Measurements from ENCODE around the gene MYF5. TPM values are rescaled to one million over a fixed set of nuclear protein-coding genes. Genes with fewer than 3 reads are reported as not detected.
"Not testable (repeated sequence)": the region's sequence is repeated elsewhere in the genome, so short reads cannot be mapped to it uniquely, and the experiment has no call there.

The MYF5 gene
- total RNA-seq, result not detected
- long read RNA-seq, result 0 reads

DNA sequence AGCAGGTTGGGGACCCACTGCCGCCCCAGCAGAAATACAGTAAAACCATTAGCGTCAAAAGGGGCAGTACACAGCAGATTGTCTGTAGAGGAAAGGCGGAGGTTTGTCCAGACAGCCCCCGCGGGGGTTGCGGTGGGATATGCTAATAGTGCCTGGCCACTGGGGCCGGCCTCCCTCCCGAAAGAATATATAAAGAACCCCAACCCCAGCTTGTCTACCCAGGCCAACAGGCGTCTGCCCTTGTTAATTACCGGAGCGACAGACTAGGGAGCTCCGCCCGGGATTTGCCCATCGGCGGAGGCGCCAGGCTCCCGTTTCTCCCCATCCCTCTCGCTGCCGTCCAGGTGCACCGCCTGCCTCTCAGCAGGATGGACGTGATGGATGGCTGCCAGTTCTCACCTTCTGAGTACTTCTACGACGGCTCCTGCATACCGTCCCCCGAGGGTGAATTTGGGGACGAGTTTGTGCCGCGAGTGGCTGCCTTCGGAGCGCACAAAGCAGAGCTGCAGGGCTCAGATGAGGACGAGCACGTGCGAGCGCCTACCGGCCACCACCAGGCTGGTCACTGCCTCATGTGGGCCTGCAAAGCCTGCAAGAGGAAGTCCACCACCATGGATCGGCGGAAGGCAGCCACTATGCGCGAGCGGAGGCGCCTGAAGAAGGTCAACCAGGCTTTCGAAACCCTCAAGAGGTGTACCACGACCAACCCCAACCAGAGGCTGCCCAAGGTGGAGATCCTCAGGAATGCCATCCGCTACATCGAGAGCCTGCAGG, at the start of gene MYF5:
TSS of gene MYF5 (plus strand) at position 217 of the 774 bp plus-strand sequence. CDS start at position 369, 152 bp downstream.
- DNase-seq, result no peak
- intact Hi-C loops (cut with DNase I, micrococcal nuclease), result no loop called here
- ATAC-seq, result no peak

DNA sequence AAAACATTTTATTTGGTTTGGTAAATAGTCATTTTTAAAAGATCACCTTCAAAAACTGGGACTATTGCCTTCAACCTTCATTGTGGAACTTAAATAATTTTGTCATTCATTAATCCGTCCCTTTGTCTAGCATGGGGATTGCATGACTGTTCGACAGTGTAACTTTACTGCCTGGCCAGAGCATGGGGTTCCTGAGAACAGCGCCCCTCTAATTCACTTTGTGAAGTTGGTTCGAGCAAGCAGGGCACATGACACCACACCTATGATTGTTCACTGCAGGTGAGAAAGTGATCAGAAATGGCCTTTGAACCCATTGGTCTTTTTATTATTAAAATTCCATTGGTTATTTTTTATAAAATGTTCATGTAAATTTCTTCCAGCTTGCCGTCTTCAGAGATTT, 46.5 kb upstream of the MYF5 start:
- ATAC-seq (no peak), DNase-seq (no peak)
- intact Hi-C loops (cut with DNase I, micrococcal nuclease), result no loop called here

GRCh38 chr12:80676042-80676636, 40.6 kb upstream of the MYF5 start:
- DNase-seq; ATAC-seq; intact Hi-C loops (cut with DNase I, micrococcal nuclease): not testable (repeated sequence)

DNA sequence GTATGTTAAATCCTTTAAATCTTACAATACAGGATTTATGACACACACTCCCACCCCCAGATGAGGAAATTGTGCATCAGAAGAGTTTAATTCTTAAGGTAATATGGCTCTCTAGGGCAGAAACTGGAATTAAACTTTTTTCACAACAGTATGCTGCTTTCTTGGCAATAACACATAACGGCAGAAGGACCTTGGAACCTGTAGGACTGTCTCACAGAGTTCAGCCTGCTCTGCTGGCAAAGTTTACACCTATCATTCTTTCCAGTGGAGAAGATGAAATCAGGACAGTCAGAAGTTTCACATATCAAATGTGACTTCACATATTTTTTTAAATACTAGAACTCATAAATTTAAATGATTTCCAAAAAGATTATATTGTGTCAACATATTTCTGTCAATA, 39.9 kb upstream of the MYF5 start:
- DNase-seq (no peak), ATAC-seq (no peak)
- intact Hi-C loops (cut with DNase I, micrococcal nuclease), result no loop called here

- intact Hi-C loops (cut with DNase I, micrococcal nuclease), result no loop called here
- no peak for ATAC-seq
- DNase-seq, result no peak
Measured at GRCh38 chr12:80677994-80678393, 38.7 kb upstream of the MYF5 start.

DNA sequence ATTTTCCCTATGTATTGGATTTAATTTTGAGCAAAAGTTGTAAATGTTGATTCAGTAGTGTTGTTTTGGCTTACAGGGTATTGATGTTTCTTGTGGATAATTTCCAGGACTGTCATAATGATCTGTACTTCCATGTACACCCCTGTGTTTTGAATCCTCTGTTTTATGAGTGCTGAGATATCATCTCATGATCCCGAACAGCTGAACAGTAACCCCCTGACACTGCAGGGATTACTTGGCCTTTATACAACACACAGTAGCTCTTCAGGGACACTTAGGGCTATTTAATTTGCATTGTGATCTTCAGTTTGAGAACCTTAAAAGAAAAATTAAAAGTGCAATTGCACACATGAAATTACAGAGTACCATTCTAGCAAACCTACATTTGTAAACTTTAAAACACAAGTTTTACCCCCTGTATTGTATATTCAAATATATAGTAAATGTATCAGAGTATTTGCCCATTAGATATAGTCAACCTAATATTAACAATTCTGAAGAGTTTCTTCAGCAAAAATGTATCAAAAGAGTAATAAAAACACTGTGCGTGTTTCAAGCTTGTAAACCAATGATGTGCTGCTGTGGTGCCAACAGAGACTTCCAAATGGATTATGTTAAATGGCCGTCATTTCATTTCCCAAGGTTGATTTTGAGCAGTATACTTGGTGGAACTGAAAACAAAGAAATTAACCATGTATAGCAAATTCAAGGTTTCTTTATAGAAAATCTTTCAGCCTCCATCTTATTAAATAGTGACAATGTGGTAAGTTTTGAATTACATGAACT, 37.2 kb upstream of the MYF5 start:
- intact Hi-C loops (cut with DNase I, micrococcal nuclease), result no loop called here
- no peak for ATAC-seq
- no peak for DNase-seq

DNA sequence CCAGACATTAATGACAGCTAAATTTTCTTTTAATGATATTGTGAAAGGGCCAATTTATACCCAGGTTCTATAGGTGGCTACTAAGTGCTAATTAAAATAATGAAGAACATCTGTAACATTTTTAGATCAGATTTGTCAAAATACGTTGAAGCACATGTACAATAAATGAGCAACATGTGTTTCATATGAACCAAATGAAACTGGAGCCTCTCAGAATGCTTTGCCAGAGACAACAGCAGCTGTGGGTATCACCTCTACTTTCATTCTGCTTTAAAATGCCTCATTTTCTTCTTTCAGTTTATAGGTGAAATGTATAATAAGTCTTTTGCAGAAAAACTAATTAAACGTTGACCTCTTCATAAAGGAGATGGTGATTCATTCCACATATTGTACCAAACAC, 35.4 kb upstream of the MYF5 start:
- no peak for ATAC-seq
- no peak for DNase-seq
- intact Hi-C loops (cut with DNase I, micrococcal nuclease), result no loop called here

GRCh38 chr12:80681786-80682185, 34.9 kb upstream of the MYF5 start:
- ATAC-seq (no peak), DNase-seq (no peak)
- intact Hi-C loops (cut with DNase I, micrococcal nuclease), result no loop called here

- intact Hi-C loops (cut with DNase I, micrococcal nuclease), result no loop called here
- DNase-seq (no peak), ATAC-seq (no peak)
Measured at GRCh38 chr12:80684077-80684495, 32.6 kb upstream of the MYF5 start.

GRCh38 chr12:80690090-80690489, 26.6 kb upstream of the MYF5 start:
- ATAC-seq (no peak), DNase-seq (no peak)

DNA sequence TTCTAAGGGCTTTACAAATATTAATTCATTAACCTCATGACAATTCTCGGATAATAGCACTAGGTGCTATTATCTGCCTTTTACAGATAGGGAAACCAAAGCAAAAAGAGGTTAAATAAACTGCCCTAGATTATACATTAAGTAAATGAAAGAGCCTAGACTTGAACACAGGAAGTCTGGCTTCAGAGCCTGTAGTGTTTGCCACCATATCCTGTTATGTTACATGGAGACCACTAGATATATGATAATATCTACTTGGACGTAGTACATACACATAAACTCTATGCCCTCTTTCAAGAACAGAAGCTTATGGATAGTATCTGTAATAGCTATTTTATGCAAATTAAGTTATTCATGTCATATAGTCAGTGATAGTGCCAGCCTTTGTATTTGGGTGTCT, 26.2 kb upstream of the MYF5 start:
- intact Hi-C loops (cut with DNase I, micrococcal nuclease), result no loop called here
- no peak for DNase-seq
- no peak for ATAC-seq

More at GRCh38 chr12:80690090-80690489, 26.6 kb upstream of the MYF5 start:
- intact Hi-C loops (cut with DNase I, micrococcal nuclease), result no loop called here

- intact Hi-C loops (cut with DNase I, micrococcal nuclease), result no loop called here
- no peak for DNase-seq
- no peak for ATAC-seq
Measured at GRCh38 chr12:80692114-80692513, 24.6 kb upstream of the MYF5 start.

DNA sequence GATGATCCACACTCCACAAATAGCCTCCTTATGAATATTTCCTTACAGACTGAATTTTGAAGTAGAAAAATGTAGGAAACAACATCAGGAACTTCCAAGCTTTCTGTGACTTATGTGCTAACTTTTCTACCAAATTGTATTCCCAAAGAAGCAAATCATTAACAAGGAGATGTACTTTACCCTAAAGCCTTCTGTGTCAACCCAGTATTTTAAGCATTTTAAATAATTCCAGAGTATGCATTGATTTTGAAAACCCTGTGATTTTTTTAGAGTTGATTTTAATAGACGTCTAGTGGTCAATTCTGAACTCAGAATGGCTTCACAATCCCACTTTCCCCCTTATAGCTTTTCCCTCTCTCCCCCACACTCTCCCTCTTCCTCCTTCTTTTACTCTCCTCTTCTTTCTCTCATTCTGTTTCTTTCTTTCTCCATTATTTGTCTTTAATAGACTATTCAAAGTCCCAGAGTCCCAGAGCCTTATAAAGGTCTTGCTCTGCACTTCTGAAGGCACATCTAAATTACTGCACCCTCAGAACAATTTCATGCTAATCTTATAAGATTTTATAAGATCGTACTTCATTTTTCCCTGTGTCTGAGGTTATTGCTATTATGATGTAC, 19.3 kb upstream of the MYF5 start:
- intact Hi-C loops (cut with DNase I, micrococcal nuclease), result no loop called here
- ATAC-seq (no peak), DNase-seq (no peak)

- no peak for ATAC-seq
- DNase-seq, result no peak
- intact Hi-C loops (cut with DNase I, micrococcal nuclease), result no loop called here
Measured at GRCh38 chr12:80698256-80698655, 18.5 kb upstream of the MYF5 start.

DNA sequence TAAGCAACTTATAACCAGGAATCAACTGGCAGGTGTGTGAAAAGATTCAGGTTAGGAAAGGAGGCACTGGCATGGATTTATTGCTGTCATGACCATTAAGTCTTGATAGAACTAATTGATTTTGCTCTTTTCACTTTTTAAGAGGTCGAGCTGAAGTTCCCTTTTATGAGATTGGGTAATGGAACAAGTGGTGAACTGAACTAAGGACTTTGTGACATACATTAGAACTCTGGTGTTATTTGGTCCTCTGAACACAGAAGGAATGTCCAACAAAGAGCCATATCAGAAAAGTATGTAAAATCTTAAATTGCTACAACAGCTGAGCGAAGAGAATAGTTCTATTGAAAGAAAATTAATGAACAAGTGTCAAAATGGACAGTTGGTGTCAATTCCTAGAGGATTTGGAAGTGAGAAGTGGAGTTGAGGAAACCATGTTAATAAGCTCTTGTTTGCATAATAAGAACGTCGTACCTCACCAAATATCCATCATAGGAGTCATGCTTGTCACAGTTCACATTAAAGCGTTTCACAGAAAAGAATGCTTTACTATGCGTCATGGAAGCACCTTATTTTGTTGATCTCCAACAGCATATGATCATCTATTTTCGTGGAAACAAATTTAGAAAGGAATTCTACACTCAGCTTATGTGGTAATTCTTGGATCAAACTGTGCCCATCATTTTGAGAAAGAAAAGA, 17.7 kb upstream of the MYF5 start:
- ATAC-seq (no peak), DNase-seq (no peak)
- intact Hi-C loops (cut with DNase I, micrococcal nuclease), result no loop called here

DNA sequence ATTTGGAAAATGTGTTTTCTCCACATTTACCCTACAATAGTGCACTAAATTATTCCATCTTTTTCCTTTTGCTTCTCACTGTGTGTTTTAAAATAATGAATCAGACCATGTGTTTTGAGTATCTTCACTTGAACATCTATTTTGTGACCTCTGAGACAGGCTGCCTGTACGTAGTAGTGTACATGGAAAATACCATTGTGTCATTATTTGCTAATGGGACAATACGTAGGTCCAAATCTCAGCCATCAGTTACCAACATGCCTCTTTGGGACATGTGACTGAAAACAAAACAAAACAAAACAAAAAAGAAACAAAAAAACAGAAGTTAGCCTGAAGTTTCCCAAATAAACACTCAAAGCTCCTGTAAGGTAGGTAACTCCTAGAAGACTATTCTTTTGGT, 16.4 kb upstream of the MYF5 start:
- ATAC-seq (no peak), DNase-seq (no peak)
- intact Hi-C loops (cut with DNase I, micrococcal nuclease), result no loop called here

DNA sequence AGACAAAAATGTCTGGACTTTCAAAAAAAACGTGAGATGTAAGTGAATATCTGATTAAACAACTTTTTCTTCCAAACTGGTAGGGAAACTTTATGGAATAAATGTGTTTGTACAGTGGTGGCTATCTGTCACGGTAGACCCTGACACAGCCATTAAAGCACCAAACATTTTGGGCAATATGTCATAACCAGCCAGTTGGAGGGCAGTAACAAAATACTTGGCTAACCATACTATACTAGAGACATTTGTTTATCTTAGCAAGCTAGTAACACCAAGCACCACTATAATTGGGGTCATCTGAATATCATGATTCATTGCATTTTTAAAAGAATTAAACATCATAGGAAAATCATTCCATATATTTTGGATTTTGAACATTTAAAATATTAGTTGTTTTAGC, 15.3 kb upstream of the MYF5 start:
- intact Hi-C loops (cut with DNase I, micrococcal nuclease), result no loop called here
- no peak for DNase-seq
- no peak for ATAC-seq

DNA sequence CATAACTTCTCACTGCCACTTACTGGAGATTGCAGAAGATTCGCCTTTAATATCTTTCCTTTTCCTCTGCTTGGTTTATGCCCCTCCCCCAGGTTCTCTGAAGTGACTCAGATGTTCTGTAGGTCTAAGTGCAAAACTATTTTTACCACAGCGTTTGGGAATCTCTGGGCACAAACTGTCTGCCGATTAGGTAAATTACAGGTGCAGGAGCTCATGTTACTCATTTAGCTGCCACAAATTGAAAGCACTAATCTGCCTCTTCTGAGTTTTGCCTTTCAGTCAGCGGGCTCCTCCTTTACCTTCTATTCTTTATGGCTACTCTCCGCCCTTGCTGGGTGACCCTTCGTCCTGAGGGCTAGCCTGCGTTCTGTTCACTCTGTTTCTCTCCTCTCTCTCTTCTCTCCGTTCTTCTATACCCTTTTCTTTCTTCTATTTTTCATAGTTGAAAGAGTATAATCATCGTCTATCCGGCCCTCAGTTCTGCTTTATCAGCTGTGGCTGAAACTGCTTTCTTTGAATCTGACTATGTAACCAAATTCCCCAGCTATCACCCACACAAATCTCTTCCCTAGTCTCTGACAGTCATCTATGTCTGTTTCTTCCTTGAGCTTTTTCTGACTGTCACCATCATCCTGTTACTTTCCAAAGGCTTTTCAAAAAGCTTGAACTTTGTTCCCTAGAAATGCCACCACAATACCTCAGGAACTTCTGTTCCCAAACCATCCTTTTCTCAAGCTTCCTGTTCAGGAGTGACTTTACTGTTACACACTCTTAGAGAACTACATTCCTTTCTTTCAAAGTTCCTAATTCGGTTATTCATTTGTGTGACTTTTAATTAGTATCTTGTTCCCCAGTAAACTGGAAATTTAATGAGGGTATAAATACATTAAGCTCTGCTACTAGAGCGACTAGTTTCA, 13.6 kb upstream of the MYF5 start:
- DNase-seq (no peak), ATAC-seq (no peak)
- intact Hi-C loops (cut with DNase I, micrococcal nuclease), result no loop called here

Data from left colon (tissue), 2 donors.